ENCODE measurements around the gene DSG3. TPM values are rescaled to one million over a fixed set of nuclear protein-coding genes. Genes with fewer than 3 reads are reported as not detected.
A peak's percentile ranks its signal among the peaks of the same experiment; 100 is the strongest.

Gene DSG3
- total and polyA plus RNA-seq, 12 donors = 0.04 TPM; not detected in 11

GRCh38 chr18:31512203-31512764 is 64.7 kb downstream of the DSG3 start:
- 76 to 78% methylated on average over 6 of the region's 6 CpGs for WGBS, 2 donors
- TF ChIP-seq CTCF (IDR thresholded peaks at IDR 0.05) = no peak
- Histone ChIP-seq H3K27me3 (no peaks in the 10 kb centered on the region), H3K4me1 (peaks cover 0 to 23% (median 3%) of the 10 kb centered on the region in 9 donors), H3K27ac (no peak overlapping the region), H3K9me3 (peaks cover 0 to 3% (median 0%) of the 10 kb centered on the region in 11 donors), H3K4me3 (no peak overlapping the region), H3K36me3 (no peaks in the 10 kb centered on the region)
- DNase-seq (no peak), ATAC-seq (peak in 3 of 8 donors; percentile 44 to 57 (median 56))
- intact Hi-C loops (cut with DNase I) = loop anchor here in 3 of 10 donors (10.0 kb wide), 3 partner anchors 247 to 537 kb away; no protein-coding TSS in a partner anchor

GRCh38 chr18:31513189-31513935 is 65.8 kb downstream of the DSG3 start:
- no peak for DNase-seq
- Histone ChIP-seq H3K4me3 (no peak overlapping the region), H3K36me3 (no peaks in the 10 kb centered on the region), H3K27ac (no peak overlapping the region), H3K27me3 (no peaks in the 10 kb centered on the region), H3K9me3 (no peaks in the 10 kb centered on the region), H3K4me1 (peaks cover 0 to 23% (median 3%) of the 10 kb centered on the region in 9 donors)
- no peak for TF ChIP-seq CTCF (IDR thresholded peaks at IDR 0.05)
- 54 to 60% methylated on average over 4 of the region's 4 CpGs for WGBS, 2 donors
- peak in 1 of 8 donors; percentile 37 for ATAC-seq
- intact Hi-C loops (cut with DNase I) = loop anchor here in 3 of 10 donors (10.0 kb wide), 3 partner anchors 249 to 539 kb away; no protein-coding TSS in a partner anchor

DNA sequence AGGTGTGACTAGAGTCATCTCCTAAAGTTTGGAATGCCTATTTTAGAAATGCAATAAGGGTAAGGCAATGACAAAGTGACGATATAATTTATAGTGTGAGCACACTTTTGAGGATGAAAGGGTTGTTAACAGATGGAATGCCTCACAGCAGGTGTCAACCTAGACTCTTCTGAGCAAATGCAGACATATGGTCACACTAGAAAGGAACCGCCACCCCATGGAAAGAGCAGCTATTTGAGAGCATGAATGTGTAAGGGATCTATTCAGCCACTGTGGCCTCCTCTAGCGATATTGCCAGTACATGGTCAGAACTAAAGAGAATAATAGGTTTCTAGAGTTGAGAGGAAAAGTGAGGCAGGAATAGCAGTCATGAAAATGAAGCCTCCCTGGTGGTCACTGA is 68.9 kb downstream of the DSG3 start:
- Histone ChIP-seq H3K4me1 (peaks cover 0 to 11% (median 0%) of the 10 kb centered on the region in 9 donors), H3K36me3 (peaks cover 0 to 20% (median 2%) of the 10 kb centered on the region in 9 donors), H3K27me3 (no peaks in the 10 kb centered on the region), H3K9me3 (no peaks in the 10 kb centered on the region), H3K4me3 (no peak overlapping the region), H3K27ac (no peak overlapping the region)
- DNase-seq = no peak
- WGBS, 2 donors = 94 to 95% methylated on average over 3 of the region's 3 CpGs
- ATAC-seq = no peak
- no peak for TF ChIP-seq CTCF (IDR thresholded peaks at IDR 0.05)
- intact Hi-C loops (cut with DNase I) = loop anchor here in 3 of 10 donors (10.0 kb wide), 3 partner anchors 252 to 542 kb away; no protein-coding TSS in a partner anchor

GRCh38 chr18:31526374-31526773 is 78.8 kb downstream of the DSG3 start:
- H3K9me3 ChIP-seq = no peaks in the 10 kb centered on the region
- H3K36me3 ChIP-seq = peaks cover 0 to 73% (median 5%) of the 10 kb centered on the region in 9 donors
- H3K4me1 ChIP-seq = no peaks in the 10 kb centered on the region
- H3K27me3 ChIP-seq = no peaks in the 10 kb centered on the region
- H3K27ac ChIP-seq = no peak overlapping the region
- H3K4me3 ChIP-seq = no peak overlapping the region
- TF ChIP-seq CTCF (IDR thresholded peaks at IDR 0.05) = no peak
- DNase-seq = no peak
- WGBS, 2 donors = 87 to 91% methylated on average over 7 of the region's 7 CpGs
- intact Hi-C loops (cut with DNase I) = no loop called here
- no peak for ATAC-seq

Other genes with a start within 250 kb of the DSG3 start
- 1 to 10 TPM in 5 of 10 donors, under 1 TPM in 5; 0.18 to 2.6 (median 0.99) TPM for gene DSG1, start 129.6 kb upstream of the DSG3 start, total RNA-seq
- under 1 TPM; under 0.01 to 0.07 TPM for gene DSG1, start 129.6 kb upstream of the DSG3 start, polyA plus RNA-seq
- gene DSG4, start 71.0 kb upstream of the DSG3 start, total RNA-seq = not detected
- gene DSG4, start 71.0 kb upstream of the DSG3 start, polyA plus RNA-seq = not detected
- 10 to 100 TPM; 36.0 to 53.8 (median 41.4) TPM for gene DSG2, start 50.4 kb downstream of the DSG3 start, total RNA-seq
- 1 to 10 TPM; 7.6 to 8.2 TPM for gene DSG2, start 50.4 kb downstream of the DSG3 start, polyA plus RNA-seq
- gene TTR, start 144.1 kb downstream of the DSG3 start, total RNA-seq = 1 to 10 TPM in 1 of 10 donors, not detected in 9; 1.6 TPM
- under 1 TPM in 1 of 2 donors, not detected in 1; 0.46 TPM for gene TTR, start 144.1 kb downstream of the DSG3 start, polyA plus RNA-seq
- gene B4GALT6, start 236.8 kb downstream of the DSG3 start, total RNA-seq = 10 to 100 TPM in 4 of 10 donors, 1 to 10 TPM in 6; 4.8 to 19.6 (median 9.5) TPM
- gene B4GALT6, start 236.8 kb downstream of the DSG3 start, polyA plus RNA-seq = 1 to 10 TPM in 1 of 2 donors, under 1 TPM in 1; 0.61 to 2.4 TPM

Measured in heart right ventricle (tissue), 16 donors.